Measurements from ENCODE around the gene MEOX1. TPM values are rescaled to one million over a fixed set of nuclear protein-coding genes. Genes with fewer than 3 reads are reported as not detected.
"Not testable (repeated sequence)": the region's sequence is repeated elsewhere in the genome, so short reads cannot be mapped to it uniquely, and the experiment has no call there.

The MEOX1 gene
- total and polyA plus RNA-seq, 4 donors: 0.26 to 1.2 (median 0.70) TPM

- TF ChIP-seq, protein P1, sequence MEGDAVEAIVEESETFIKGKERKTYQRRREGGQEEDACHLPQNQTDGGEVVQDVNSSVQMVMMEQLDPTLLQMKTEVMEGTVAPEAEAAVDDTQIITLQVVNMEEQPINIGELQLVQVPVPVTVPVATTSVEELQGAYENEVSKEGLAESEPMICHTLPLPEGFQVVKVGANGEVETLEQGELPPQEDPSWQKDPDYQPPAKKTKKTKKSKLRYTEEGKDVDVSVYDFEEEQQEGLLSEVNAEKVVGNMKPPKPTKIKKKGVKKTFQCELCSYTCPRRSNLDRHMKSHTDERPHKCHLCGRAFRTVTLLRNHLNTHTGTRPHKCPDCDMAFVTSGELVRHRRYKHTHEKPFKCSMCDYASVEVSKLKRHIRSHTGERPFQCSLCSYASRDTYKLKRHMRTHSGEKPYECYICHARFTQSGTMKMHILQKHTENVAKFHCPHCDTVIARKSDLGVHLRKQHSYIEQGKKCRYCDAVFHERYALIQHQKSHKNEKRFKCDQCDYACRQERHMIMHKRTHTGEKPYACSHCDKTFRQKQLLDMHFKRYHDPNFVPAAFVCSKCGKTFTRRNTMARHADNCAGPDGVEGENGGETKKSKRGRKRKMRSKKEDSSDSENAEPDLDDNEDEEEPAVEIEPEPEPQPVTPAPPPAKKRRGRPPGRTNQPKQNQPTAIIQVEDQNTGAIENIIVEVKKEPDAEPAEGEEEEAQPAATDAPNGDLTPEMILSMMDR (IDR thresholded peaks at IDR 0.05; ENCODE audit: control extremely low read depth, extremely low read depth): no peak
- no peak overlapping the region for H3K4me3 ChIP-seq
- H3K36me3 ChIP-seq (ENCODE audit: control insufficient read depth in 4 of 4, insufficient read depth in 4 of 4, low read length in 4 of 4): no peaks in the 10 kb centered on the region
- no peak overlapping the region for H3K27ac ChIP-seq (ENCODE audit: low read depth in 1 of 2, low read length in 1 of 2)
- ATAC-seq (ENCODE audit: insufficient read depth, low FRiP score) (no peak), DNase-seq (no peak)
- no peak overlapping the region for H3K9ac ChIP-seq (ENCODE audit: insufficient read depth in 1 of 2, low read length in 2 of 2)
- no peaks in the 10 kb centered on the region for H3K27me3 ChIP-seq (ENCODE audit: control insufficient read depth in 3 of 3, insufficient read depth in 3 of 3, low read length in 2 of 3)
- peaks cover 0 to 6% (median 0%) of the 10 kb centered on the region in 4 donors for H3K9me3 ChIP-seq (ENCODE audit: control insufficient read depth in 4 of 4, insufficient read depth in 3 of 4, low read length in 3 of 4)
- WGBS, 2 donors: 94 to 96% methylated on average over 1 of the region's 1 CpG
- no peaks in the 10 kb centered on the region for H3K4me1 ChIP-seq (ENCODE audit: control insufficient read depth in 5 of 5, insufficient read depth in 5 of 5, low read length in 5 of 5)
Measured at GRCh38 chr17:43608313-43608712, 53.4 kb downstream of the MEOX1 start.

GRCh38 chr17:43604549-43604948 is 57.2 kb downstream of the MEOX1 start:
- Histone ChIP-seq H3K27me3 (ENCODE audit: control insufficient read depth in 3 of 3, insufficient read depth in 3 of 3, low read length in 2 of 3) (no peaks in the 10 kb centered on the region), H3K27ac (ENCODE audit: low read depth in 1 of 2, low read length in 1 of 2) (no peak overlapping the region), H3K9me3 (ENCODE audit: control insufficient read depth in 4 of 4, insufficient read depth in 3 of 4, low read length in 3 of 4) (no peaks in the 10 kb centered on the region), H3K4me3 (no peak overlapping the region), H3K4me1 (ENCODE audit: control insufficient read depth in 5 of 5, insufficient read depth in 5 of 5, low read length in 5 of 5) (peaks cover 0 to 3% (median 0%) of the 10 kb centered on the region in 5 donors), H3K9ac (ENCODE audit: insufficient read depth in 1 of 2, low read length in 2 of 2) (no peak overlapping the region), H3K36me3 (ENCODE audit: control insufficient read depth in 4 of 4, insufficient read depth in 4 of 4, low read length in 4 of 4) (no peaks in the 10 kb centered on the region)
- TF ChIP-seq, protein P1 (IDR thresholded peaks at IDR 0.05; ENCODE audit: control extremely low read depth, extremely low read depth): no peak
- 93 to 94% methylated on average over 1 of the region's 1 CpG for WGBS, 2 donors
- DNase-seq (no peak), ATAC-seq (ENCODE audit: insufficient read depth, low FRiP score) (no peak)

DNA sequence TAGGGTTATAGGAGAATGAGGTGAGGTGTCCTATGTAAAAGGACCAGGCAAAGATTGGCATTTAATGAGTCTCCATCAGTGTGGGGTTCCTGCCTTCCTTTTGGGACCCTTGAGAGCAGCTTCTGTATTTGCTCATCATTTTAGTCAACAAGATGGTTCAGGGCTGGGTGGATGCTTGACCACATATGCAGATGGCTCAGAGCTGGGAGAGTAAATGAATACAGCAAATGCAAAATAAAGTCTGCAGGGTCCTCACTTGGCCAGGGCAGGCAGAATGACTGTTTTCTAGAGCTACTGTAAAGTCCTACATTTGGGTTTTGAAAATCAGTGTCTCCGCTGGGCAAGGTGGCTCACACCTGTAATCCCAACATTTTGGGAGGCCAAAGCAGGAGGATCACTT is 58.4 kb downstream of the MEOX1 start:
- DNase-seq (no peak), ATAC-seq (ENCODE audit: insufficient read depth, low FRiP score) (no peak)
- Histone ChIP-seq H3K9me3 (ENCODE audit: control insufficient read depth in 4 of 4, insufficient read depth in 3 of 4, low read length in 3 of 4) (no peaks in the 10 kb centered on the region), H3K4me1 (ENCODE audit: control insufficient read depth in 5 of 5, insufficient read depth in 5 of 5, low read length in 5 of 5) (peaks cover 0 to 7% (median 0%) of the 10 kb centered on the region in 5 donors), H3K36me3 (ENCODE audit: control insufficient read depth in 4 of 4, insufficient read depth in 4 of 4, low read length in 4 of 4) (no peaks in the 10 kb centered on the region), H3K9ac (ENCODE audit: insufficient read depth in 1 of 2, low read length in 2 of 2) (no peak overlapping the region), H3K4me3 (no peak overlapping the region), H3K27me3 (ENCODE audit: control insufficient read depth in 3 of 3, insufficient read depth in 3 of 3, low read length in 2 of 3) (no peaks in the 10 kb centered on the region), H3K27ac (ENCODE audit: low read depth in 1 of 2, low read length in 1 of 2) (no peak overlapping the region)
- WGBS, 2 donors: 98 to 100% methylated on average over 1 of the region's 1 CpG
- TF ChIP-seq, protein P1 (IDR thresholded peaks at IDR 0.05; ENCODE audit: control extremely low read depth, extremely low read depth): no peak

- WGBS, 2 donors: 98 to 99% methylated on average over 4 of the region's 4 CpGs
Measured at GRCh38 chr17:43602556-43602955, 59.2 kb downstream of the MEOX1 start.

More at GRCh38 chr17:43602556-43602955, 59.2 kb downstream of the MEOX1 start:
- ATAC-seq (ENCODE audit: insufficient read depth, low FRiP score); H3K9me3 ChIP-seq (ENCODE audit: control insufficient read depth in 4 of 4, insufficient read depth in 3 of 4, low read length in 3 of 4); H3K4me1 ChIP-seq (ENCODE audit: control insufficient read depth in 5 of 5, insufficient read depth in 5 of 5, low read length in 5 of 5); H3K9ac ChIP-seq (ENCODE audit: insufficient read depth in 1 of 2, low read length in 2 of 2); H3K36me3 ChIP-seq (ENCODE audit: control insufficient read depth in 4 of 4, insufficient read depth in 4 of 4, low read length in 4 of 4); H3K27ac ChIP-seq (ENCODE audit: low read depth in 1 of 2, low read length in 1 of 2); DNase-seq; H3K4me3 ChIP-seq; H3K27me3 ChIP-seq (ENCODE audit: control insufficient read depth in 3 of 3, insufficient read depth in 3 of 3, low read length in 2 of 3): not testable (repeated sequence)
